ENCODE results near the gene TACC2. TPM values are rescaled to one million over a fixed set of nuclear protein-coding genes. Genes with fewer than 3 reads are reported as not detected.
"Not testable (repeated sequence)": the region's sequence is repeated elsewhere in the genome, so short reads cannot be mapped to it uniquely, and the experiment has no call there.

TACC2 gene
- total and polyA plus RNA-seq, 8 donors = 17.9 to 43.6 (median 23.6) TPM

DNA sequence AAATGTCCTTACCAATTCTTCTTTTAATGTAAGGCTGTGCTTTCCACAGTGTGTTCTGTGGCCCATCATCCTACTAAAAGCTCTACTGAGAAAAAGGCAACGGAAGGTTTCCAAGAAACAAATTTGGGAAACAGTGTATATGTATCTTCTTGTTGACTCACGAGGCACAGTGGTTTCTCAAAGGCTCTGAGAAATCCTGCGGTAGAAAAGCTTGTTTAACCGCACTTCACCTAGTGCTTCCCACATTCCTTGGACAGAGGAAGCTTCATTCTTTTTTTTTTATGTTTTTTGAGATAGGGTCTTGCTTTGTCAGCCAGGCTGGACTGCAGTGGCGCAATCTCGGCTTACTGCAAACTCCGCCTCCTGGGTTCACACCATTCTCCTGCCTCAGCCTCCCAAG, 84.5 kb downstream of the TACC2 start:
- DNase-seq (no peak), ATAC-seq (no peak), FAIRE-seq (no peak)
- H3K4me1 ChIP-seq = peaks cover 0 to 7% (median 0%) of the 10 kb centered on the region in 3 donors
- 81 to 98% methylated on average over 7 of the region's 7 CpGs for WGBS, 2 donors
- H3K4me3 ChIP-seq = no peak overlapping the region
- H3K9me3 ChIP-seq = no peaks in the 10 kb centered on the region
- intact Hi-C loops (cut with DNase I) = no loop called here
- TF ChIP-seq, protein P1, sequence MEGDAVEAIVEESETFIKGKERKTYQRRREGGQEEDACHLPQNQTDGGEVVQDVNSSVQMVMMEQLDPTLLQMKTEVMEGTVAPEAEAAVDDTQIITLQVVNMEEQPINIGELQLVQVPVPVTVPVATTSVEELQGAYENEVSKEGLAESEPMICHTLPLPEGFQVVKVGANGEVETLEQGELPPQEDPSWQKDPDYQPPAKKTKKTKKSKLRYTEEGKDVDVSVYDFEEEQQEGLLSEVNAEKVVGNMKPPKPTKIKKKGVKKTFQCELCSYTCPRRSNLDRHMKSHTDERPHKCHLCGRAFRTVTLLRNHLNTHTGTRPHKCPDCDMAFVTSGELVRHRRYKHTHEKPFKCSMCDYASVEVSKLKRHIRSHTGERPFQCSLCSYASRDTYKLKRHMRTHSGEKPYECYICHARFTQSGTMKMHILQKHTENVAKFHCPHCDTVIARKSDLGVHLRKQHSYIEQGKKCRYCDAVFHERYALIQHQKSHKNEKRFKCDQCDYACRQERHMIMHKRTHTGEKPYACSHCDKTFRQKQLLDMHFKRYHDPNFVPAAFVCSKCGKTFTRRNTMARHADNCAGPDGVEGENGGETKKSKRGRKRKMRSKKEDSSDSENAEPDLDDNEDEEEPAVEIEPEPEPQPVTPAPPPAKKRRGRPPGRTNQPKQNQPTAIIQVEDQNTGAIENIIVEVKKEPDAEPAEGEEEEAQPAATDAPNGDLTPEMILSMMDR (IDR thresholded peaks at IDR 0.05) = no peak
- H3K36me3 ChIP-seq = no peaks in the 10 kb centered on the region
- no peaks in the 10 kb centered on the region for H3K27me3 ChIP-seq
- H3K27ac ChIP-seq = no peak overlapping the region

DNA sequence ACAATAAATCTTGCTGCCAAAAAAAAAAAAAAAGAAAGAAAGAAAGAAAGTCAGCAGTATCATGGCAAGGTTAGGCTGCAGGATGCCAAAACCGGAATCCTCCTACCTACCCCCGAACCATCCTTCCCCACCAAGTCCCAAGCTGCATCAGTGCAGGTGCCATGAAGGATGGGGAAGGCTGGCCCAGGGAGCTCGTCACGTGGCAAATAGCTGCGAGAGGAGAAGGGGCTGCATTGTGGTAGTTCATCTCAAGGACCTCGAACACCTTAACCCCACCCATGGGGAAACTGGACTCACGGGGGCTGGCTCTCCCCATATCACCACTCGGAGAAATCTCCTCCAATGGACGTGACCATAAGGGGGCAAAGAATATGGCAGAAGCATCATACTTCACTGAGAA, 86.2 kb downstream of the TACC2 start:
- Histone ChIP-seq H3K36me3 (no peaks in the 10 kb centered on the region), H3K4me3 (no peak overlapping the region), H3K27ac (no peak overlapping the region), H3K9me3 (no peaks in the 10 kb centered on the region), H3K27me3 (no peaks in the 10 kb centered on the region), H3K4me1 (no peaks in the 10 kb centered on the region)
- intact Hi-C loops (cut with DNase I) = no loop called here
- WGBS, 2 donors = 94 to 95% methylated on average over 9 of the region's 9 CpGs
- TF ChIP-seq, protein P1 (IDR thresholded peaks at IDR 0.05) = no peak
- FAIRE-seq = no peak
- no peak for ATAC-seq
- no peak for DNase-seq

DNA sequence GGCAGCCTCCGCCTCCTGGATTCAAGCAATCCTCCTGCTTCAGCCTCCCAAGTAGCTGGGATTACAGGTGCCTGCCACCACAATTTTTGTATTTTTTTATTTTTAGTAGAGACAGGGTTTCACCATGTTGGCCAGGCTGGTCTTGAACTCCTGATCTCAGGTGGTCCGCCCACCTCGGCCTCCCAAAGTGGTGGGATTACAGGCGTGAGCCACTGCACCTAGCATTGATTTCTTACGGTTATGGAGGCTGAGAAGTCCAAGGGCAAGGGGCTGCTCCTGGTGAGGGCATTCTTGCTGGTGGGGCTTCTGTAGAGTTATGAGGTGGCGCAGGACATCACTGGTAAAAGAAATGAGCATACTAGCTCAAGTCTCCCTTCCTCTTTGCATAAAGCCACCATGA, 86.9 kb downstream of the TACC2 start:
- H3K4me3 ChIP-seq; H3K9me3 ChIP-seq; H3K27ac ChIP-seq; intact Hi-C loops (cut with DNase I); H3K36me3 ChIP-seq; DNase-seq; H3K27me3 ChIP-seq; ATAC-seq; FAIRE-seq; H3K4me1 ChIP-seq: not testable (repeated sequence)
- 97 to 98% methylated on average over 6 of the region's 6 CpGs for WGBS, 2 donors

DNA sequence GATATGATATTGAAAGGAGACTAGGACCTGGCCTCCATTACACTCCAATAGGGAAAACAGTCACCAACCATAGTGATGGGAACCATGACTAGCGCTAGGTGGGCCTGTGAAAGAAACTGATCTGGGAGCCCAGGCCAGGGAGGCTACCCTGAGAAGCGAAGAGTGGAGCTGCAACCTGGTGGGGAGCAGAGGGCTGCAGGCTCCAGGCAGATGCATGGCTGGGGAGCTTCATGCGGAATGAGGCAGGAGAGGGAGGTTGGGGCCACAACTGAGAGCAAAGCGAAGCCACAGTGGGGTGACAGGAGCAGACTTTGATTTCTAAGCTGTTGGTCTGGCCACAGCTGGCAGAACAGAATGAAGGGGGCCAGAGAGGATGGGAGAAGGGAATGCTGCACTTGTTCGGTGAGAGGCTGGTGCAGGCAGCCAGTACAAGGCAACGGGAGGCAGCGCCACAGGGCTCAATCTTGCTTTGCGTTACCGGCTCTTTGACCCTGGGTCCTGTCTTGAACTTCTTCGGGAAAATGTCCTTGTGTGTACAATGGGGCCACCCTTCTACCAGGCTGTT, 88.4 kb downstream of the TACC2 start:
- Histone ChIP-seq H3K27ac (no peak overlapping the region), H3K27me3 (no peaks in the 10 kb centered on the region), H3K4me3 (no peak overlapping the region), H3K4me1 (no peaks in the 10 kb centered on the region), H3K9me3 (no peaks in the 10 kb centered on the region), H3K36me3 (no peaks in the 10 kb centered on the region)
- ATAC-seq (no peak), FAIRE-seq (no peak), DNase-seq (no peak)
- TF ChIP-seq, protein P1 (IDR thresholded peaks at IDR 0.05) = no peak
- WGBS, 2 donors = 89 to 97% methylated on average over 10 of the region's 10 CpGs
- intact Hi-C loops (cut with DNase I) = no loop called here

DNA sequence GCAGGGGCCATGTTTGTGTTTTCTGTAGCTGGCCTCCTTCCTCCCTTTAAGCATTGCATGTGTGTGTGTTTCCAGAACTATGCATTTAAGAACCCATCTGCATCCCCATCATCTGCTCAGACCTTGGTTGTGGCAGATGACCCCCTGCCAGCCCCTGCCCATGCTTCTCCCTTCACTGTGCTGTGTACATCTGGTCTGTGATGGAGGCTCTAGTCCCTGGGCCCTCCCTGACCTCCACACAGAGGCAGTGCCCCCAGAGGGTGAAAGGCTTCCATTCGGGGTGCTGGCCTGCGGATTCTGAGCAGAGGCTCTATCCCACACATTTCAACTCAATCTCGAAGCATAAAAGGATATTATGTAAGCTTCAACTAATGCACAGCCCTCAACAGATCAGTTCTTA, 89.4 kb downstream of the TACC2 start:
- H3K27ac ChIP-seq = no peak overlapping the region
- no peaks in the 10 kb centered on the region for H3K27me3 ChIP-seq
- no peak overlapping the region for H3K4me3 ChIP-seq
- no peaks in the 10 kb centered on the region for H3K9me3 ChIP-seq
- ATAC-seq = no peak
- FAIRE-seq = no peak
- WGBS, 2 donors = 82 to 88% methylated on average over 3 of the region's 3 CpGs
- intact Hi-C loops (cut with DNase I) = no loop called here
- H3K4me1 ChIP-seq = no peaks in the 10 kb centered on the region
- TF ChIP-seq, protein P1 (IDR thresholded peaks at IDR 0.05) = no peak
- no peak for DNase-seq
- no peaks in the 10 kb centered on the region for H3K36me3 ChIP-seq

Data from pancreas (tissue), 10 donors.